Stimulated activated CD8-positive, alpha-beta memory T cell treated with anti-CD3 and anti-CD28 coated beads, Interleukin-4, amount 100 ng/mL, for 48 hours (primary cell): Measurements from ENCODE around the gene ITGB3.
"Not testable (repeated sequence)": the region's sequence is repeated elsewhere in the genome, so short reads cannot be mapped to it uniquely, and the experiment has no call there.

ENCODE experiments used
- DNase-seq: peaks from one replicate; pipeline ENCODE4 v3.0.0-alpha.2; 2020

The ITGB3 gene

DNA sequence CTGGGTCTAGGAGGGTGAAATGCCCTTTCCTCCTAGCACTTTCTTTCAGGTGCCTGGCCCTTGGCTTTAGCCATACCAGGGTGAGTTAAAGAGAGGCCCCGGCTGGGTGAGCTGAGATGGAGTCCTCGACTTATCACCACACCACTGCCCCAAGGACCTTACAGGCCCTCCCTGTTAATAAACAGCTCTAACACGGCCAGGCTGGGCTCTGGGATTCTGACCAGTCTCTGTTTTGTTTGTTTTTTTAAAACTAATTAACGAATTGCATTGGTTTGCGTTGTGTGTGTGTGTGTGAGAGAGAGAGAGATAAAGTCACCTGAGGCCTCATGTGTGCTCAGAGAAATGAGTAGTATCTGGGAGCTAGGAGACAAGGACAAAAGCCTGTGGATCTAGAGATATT lies 30.2 kb upstream of the ITGB3 start:
- DNase-seq, result no peak

DNA sequence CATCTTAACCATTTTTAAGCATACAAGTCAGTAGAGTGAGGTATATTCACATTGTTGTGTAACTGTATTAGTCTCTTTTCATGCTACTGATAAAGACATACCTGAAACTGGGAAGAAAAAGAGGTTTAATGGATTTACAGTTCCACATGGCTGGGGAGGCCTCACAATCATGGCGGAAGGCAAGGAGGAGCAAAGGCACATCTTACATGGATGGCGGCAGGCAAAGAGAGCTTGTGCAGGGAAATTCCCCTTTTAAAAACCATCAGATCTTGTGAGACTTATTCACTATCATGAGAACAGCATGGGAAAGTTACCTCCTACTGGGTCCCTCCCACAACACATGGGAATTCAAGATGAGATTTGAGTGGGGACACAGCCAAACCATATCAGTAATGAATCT lies 29.6 kb upstream of the ITGB3 start:
- DNase-seq, result not testable (repeated sequence)

DNA sequence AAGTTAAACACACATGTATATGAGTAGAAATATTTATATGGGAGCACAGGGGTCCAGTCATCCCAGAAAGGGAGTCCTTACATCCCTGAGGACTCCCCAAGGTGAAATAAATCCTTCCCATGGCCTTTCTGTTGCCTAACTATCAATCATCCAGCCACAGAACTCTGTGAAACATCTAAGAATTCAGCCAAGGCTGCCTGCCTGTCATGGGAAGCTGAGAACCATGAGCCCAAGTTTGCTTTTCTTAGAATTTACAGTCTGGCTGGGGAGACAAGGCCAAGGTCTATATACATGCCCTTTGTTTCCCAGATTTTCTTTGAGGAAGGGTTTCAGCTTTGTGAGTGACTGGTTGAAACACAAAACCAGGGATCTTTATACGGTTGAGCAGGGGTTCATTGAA lies 28.7 kb upstream of the ITGB3 start:
- no peak for DNase-seq

DNA sequence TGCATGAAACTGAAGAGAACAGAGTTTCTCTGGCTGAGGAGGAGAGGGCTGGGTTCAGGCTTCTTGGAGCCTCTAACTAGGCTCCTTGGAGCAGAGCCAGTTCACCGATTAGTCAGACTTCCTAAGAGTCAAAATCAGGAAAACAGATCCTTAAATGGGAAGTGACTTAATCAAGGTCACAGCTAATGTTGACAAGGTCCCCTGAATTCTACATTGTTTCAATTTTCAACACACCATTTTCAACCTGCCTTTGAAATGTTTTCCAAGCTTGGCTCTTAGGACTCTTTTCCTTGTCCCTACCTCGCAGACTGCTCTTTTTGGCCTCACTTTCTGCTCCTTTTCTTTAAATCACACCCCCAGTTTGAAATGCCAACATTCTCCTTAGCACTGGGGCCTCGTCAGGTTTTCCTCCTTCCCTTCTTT lies 28.2 kb upstream of the ITGB3 start:
- no peak for DNase-seq

DNA sequence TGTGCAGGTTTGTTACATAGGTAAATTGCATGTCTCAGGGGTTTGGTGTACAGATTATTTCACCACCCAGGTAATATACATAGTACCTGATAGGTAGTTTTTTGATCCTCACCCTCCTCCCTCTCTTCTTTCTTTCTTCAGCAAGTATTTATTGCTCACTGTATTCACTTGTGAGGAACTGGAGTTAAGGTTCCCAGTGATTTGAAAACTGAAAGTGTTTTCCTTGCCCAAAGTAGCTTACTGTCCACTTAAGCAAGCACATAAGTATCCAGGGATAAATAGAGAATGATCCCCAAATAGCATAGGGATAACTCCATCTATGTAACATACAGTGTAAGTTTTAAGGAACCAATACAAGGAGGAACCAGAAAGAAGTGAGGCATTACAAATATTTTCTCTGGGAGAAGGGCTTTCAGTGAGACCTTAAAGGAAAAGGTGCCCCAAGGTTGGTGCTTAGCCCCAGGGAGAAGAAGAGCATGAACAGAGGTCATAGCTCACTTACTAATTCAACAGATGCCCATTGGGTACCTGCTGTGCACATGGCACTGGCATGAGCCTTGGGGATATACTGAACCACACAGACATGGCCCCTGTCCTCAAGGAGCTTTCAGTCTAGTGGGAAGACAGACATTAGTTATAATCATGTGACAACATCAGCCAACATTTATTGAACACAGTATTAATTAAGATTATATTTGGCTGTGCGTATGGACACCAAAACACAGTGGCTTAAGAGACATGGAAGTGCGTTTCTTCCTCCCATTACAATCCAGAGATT lies 27.5 kb upstream of the ITGB3 start:
- DNase-seq, result no peak

DNA sequence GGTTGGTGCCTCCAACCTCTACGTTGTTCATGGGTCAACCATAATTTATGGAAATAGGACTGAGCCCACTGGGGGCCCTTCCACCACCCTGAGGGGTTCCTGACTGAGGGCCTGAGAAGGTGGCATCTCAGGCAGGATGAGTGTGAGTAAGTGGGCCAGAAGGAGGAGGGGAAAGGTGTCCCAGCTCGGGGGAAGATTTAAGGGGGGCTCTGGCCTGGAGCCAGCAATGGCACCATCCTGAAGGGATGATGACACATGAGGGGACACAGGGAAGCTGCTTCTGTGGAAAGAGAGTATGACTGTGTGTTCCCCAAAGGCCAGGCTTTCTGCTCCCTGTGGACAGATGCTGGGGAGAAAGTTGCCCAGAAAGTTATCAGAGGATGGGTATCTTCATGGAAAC lies 25.8 kb upstream of the ITGB3 start:
- DNase-seq, result no peak

DNA sequence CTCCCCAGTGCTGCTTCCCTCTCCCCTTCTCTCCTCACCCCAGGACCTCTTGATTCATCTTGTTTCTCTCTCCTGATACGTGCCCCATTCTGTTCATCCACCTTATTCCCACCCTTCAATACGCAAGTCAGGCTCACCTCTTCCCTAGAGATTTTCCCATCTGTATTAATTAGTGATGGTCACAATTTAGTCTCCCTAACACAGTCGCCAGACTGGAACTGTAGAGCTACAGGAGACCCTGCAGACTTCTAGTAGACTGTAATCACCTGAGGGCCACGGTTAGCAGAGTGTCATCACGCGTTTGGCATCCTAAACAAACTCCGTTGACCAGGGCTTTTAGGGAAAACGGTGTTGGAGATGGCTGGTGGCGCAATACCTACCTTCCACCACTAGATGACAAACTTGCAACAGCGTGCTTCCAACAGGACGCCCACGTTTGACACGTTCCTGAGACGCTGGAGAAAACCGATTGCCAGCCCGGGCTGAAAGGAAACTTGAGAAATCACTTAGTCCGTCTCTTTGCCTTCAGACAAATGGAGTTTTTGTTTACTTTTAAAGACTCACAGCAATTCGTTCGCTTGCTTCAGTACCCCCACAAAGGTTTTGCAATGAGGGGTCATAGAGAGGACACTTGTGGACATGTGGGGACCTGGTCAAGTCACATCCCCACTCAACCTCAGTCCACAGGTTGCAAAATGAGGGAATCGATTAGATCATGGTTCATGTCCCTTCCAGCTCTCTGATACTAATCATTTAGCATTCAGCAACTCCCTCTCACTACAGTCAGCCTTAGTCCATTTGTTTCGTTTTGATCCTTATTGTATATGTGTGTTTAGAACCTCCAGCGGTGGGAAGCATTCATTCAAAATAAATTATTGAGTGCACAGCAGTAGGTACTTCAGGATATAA lies 23.8 kb upstream of the ITGB3 start:
- DNase-seq, result peak; percentile 84

DNA sequence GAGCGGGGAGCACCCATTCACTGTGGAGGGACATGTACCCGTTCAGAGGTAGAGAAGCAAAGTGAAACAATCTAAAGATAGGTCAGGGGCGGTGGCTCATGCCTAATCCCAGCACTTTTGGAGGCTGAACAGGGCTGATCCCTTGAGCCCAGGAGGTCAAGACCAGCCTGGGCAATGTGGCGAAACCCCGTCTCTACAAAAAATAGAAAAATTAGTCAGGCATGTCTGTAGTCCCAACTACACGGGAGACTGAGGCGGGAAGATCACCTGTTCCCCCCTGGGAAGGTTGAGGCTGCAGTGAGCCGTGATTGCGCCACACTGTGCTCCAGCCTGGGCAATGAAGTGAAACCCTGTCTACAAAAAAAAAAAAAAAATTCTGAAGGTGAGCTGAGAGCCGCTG lies 22.8 kb upstream of the ITGB3 start:
- no peak for DNase-seq

DNA sequence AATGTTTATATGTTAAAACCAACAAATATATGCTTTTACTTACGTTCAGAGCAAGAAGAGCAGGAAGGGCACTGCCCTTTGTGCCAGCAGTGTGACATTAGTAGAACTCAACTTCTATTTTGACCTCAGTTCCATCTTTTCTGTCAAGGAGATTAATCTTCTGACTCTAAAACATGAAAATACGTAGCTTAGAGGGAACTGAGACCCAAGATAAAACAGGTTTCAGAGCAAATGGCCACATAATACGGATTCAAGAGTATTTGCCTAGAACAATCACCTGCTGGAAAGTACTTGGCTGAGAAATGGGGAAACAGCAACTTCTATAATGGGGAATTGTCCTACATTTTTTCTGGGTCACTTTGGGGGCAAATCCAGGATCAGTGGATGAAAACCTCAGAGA lies 22.3 kb upstream of the ITGB3 start:
- DNase-seq, result no peak

DNA sequence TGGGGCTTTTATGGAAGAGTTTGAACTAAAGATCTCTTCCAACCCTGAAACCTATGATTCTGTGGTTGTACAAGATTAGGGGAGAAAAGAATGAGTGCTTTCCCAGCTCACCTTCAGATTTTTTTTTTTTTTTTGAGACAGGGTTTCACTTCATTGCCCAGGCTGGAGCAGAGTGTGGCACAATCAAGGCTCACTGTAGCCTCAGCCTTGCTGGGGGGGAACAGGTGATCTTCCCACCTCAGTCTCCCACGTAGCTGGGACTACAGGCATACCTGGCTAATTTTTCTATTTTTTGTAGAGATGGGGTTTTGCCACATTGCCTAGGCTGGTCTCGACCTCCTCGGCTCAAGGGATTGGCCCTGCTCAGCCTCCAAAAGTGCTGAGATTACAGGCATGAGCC lies 21.8 kb upstream of the ITGB3 start:
- no peak for DNase-seq

DNA sequence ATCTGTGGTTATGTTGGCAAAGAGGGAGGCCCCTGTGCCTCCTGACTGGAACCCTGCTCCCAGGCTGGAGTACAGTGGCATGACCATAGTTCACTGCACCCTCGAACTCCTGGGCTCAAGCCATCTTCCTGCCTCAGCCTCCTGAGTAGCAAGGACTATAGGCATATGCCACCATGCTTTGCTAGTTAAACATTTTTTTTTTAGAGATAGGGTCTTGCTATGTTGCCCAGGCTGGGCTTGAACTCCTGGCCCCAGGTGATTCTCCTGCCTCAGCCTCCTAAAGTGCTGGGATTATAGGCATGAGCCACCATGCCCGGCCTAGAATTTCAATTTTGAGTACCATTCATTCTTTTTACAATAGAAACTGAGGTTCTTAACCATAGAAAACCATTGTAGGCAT lies 21.2 kb upstream of the ITGB3 start:
- DNase-seq, result no peak

DNA sequence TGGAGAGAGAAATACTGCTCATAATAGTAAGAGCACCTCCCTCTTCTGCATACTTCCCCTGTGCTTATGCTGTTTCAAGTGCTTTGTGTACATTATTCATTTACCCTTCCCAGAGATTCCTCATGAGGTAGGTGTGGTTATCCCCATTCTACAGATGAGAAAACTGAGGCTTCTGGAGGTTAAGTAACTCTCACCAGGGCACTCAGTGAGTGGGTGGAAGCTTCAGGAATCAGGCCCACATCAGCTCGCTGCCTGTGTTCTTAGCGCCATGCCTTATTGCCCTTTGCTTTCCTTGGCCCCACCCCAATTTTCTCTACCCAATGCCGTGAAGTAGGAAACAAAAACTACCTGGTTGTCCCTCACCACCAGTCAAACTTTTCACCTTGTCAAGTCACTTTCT lies 18.1 kb upstream of the ITGB3 start:
- no peak for DNase-seq

DNA sequence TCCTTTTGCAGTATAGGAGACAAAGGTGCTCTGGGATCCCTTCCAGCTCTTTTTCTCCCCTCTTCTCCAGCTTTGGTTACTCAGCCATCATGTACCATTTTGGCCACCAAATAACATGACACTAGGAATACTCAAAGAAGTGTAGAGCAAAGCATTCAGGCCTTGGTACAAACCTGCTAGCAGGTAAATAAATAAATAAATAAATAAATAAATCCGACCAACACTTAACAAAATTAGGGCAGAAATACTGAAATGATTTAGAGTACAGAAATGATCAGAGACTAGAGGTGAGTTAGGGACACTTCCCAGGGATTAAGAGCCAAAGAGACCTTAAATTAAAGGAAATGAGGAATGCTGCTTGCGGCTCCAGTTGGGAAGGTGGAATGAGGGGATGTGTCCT lies 17.7 kb upstream of the ITGB3 start:
- no peak for DNase-seq

DNA sequence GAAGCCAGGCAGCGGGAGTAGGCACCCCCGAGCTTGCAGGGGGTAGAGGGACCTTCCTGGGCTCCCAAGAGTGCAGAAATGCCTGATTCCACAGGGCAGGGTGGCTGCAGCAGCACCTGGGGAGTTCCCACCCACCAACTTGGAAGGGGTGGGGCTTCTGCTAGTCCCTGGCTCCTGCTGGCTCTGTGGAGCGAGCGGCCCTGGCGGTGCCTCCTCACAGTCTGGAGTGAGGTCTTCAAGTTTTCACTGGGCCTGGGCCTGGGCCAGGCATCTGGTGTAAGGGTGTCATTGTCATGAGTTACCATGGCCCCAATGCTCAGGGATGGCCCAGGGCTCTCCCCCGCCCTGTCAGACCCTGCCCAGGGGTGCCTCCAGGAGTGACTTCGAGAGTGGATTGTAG lies 15.8 kb upstream of the ITGB3 start:
- DNase-seq, result no peak

DNA sequence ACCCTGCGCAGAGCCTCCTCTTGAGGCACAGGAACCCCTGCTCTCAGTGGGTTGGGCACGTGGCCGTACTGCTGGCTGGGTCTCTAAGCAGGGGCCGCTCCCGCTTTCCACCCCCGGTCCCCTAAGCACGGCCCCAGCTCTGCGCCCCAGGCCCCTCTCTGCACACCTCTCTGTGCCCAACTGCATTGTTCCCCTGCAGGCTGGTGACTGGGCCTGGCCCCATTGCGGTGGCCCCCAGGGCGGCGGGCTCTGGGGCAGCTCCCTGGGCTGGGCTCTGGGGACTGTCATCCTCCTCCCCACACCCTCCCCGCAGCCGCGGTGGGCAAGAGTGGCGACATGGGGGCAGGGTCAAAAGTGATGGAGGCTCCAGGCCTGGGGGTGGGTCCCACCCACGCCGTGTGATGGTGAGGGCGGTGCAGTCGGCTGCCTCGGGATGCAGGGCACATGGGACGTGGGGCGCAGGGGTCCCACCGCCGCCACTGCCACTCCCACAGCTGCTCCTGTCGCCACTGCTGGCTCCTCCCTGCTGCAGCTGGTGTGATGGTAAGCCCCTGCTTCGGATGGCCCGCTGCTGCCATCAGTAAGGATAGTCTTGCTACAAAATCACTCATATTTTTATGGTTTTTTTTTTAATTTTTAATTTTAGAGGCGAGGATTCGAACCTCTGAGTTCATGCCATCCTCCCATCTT lies 15.2 kb upstream of the ITGB3 start:
- DNase-seq, result no peak

DNA sequence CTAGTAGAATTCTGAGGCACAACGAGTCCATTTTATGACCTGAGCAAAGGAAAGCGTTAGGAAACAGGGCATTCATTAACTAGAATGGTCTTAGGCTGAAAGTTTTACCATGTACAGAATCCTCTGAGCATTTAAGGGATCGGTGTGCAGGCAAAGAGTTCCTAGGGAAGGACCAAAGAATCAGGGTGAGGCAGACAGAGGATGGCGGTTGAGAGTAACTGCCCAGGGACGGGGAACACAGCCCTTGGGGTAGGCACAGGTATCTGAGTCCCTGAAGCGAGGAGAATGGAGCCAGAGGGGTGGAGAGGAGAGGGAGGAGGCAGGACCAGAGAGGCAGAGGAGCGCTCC lies 14.0 kb upstream of the ITGB3 start:
- no peak for DNase-seq

DNA sequence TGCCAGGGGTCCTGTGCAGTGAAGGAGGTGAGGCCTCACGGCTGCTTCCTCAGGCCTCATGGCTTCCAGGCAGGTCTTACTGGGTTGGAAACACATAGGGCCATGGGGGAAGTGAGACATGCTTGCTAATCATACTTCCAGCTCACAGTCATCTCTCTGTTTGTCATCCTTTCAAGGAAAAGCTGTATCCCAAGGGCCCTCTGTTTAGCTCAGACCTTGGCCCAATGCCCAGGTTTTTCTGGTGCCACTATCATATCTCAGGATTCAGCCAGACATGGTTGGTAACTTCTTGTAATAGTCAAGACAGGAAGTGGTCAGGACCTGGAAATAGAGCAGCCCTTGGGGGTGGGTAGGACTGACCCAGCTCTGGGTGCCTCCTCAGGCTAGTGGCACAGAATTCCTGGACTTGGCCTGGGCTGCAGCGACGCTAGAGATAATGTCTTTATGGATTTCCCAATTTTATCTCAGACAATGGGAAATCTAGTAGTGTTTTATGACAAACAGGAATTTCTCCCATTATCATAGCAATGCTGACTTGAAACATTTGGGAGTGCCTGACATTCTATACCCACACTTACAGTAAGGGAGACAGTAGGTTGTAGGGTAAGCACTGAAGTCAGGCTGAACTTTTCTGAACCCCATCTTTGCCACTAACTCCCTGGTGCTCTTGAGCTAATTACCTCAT lies 13.5 kb upstream of the ITGB3 start:
- no peak for DNase-seq

DNA sequence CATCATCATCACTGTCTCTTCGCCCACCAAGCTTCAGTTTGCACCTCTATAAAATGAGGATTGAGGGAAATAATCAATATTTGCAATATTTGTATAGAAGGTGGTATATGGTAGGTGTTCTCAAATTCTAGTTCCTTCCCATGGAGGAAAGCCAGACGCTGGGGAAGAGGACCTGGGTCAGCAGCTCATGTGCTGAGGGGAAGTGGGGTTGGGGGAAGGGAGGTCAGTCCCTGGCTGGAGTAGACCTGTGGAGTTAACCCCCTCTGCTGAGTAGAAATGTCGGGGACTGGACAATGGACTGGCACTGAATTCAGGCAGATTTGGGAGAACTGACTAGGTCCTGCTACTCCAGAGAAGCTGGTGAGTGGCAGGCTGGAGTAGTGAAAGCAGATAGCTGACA lies 12.8 kb upstream of the ITGB3 start:
- DNase-seq, result no peak

DNA sequence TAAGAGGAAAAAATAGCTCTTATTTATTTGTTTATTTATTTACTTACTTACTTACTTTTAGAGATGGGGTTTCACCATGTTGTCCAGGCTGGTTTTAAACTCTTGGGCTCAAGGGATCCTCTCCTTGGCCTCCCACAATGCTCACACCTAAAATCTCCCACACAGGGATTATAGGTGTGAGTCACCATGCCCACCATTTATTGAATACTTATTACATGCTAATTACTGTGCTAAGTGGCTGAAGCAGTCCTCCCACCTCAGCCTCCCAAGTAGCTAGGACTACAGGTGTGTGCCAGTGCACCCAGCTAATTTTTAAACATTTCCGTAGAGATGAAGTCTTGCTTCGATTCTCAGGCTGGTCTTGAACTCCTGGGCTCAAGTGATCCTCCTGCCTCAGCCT lies 11.0 kb upstream of the ITGB3 start:
- DNase-seq, result no peak

DNA sequence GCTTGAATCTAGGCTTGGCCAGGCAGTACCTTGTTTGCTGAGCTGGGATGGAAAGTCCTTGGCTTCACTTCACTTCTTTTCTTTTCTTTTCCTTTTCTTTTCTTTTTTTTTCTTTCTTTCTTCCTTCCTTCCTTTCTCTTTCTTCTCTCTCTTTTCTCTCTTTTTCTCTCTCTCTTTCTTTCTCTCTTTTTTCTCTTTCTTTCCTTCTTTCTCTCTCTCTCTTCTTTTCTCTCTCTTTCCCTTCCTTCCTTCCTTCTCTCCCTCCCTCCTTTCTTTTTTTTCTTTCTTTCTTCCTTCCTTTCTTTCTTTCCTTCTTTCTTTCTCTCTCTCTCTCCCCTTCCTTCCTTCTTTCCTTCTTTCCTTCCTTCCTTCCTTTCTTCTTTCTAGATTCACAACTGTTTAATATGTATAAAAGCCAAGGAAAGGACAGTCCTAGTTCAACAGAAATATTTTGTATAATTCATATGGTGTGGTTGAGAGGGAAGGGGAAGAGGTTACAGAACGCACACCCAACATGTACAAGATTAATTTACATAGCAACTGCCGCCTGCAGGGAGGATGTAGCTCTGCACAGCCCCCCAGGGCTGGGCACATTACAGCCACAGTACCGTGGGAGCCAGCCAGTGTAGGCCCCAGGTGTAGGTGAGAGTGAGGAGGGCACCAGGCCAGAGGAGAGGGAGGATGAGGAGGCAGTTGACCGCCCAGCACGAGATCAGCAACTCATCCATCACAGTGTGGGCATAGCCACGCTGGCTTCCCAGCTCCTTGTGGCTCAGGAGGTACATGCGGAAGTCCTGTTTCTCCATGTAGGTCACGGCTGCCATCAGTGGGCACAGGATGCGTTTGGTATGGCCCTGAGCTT lies 9.7 kb upstream of the ITGB3 start:
- no peak for DNase-seq

DNA sequence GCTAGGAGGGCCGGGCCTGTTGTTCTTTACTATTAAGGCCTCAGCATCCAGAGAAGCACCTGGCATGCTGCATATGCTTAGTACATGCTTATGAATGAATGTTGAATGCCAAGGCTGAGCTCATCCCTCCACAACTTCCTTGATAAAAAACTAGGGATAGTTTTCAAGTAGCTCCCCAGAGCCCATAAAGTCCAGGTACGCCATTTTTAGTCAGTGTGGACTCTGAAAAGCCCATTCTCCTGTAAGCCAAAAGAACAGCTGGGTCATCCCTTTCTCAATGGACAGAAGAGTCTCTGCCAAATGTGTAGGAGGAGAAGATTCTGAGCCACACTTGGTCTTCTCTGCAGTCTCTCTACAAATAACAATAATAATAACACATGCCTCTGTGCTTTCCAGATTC lies 8.9 kb upstream of the ITGB3 start:
- no peak for DNase-seq

DNA sequence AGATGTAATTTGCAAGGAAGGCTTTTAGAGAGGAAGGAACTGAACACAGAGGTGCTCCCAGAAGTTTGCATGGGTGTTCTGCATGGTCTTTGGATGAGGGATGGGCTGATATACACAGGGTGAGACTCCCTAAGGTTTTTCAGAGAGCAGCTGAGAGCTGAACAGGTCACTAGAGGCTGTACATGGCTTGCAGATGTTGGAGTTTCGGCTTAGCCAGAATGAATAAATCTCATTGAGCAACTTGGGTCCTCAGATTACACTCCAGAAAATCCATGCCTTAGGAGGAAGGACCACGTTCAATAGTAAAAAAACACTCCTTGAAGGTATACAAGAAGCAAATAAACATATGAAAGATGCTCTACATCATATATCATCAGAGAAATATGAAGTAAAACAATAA lies 7.5 kb upstream of the ITGB3 start:
- no peak for DNase-seq
